Activated CD4-positive, alpha-beta T cell treated with anti-CD3 and anti-CD28 coated beads for 48 hours (primary cell): ENCODE data around the gene PALD1.
A peak's percentile ranks its signal among the peaks of the same experiment; 100 is the strongest.
"Not testable (repeated sequence)": the region's sequence is repeated elsewhere in the genome, so short reads cannot be mapped to it uniquely, and the experiment has no call there.

Experiments
- DNase-seq: peaks from one replicate; pipeline ENCODE4 v3.0.0-alpha.2; 2020

PALD1 gene

GRCh38 chr10:70592746-70593512 lies 114.4 kb downstream of the PALD1 start:
- no peak for DNase-seq

- DNase-seq = no peak
Observed at GRCh38 chr10:70593513-70593890, 114.9 kb downstream of the PALD1 start.

GRCh38 chr10:70594161-70594560 lies 115.6 kb downstream of the PALD1 start:
- no peak for DNase-seq

- DNase-seq = no peak
Observed at GRCh38 chr10:70595566-70596016, 117.0 kb downstream of the PALD1 start.

- no peak for DNase-seq
Observed at GRCh38 chr10:70596110-70596798, 117.7 kb downstream of the PALD1 start.

GRCh38 chr10:70596860-70597809 lies 118.6 kb downstream of the PALD1 start:
- DNase-seq = no peak

- no peak for DNase-seq
Observed at GRCh38 chr10:70597856-70598815, 119.6 kb downstream of the PALD1 start.

- no peak for DNase-seq
Observed at GRCh38 chr10:70598857-70599295, 120.3 kb downstream of the PALD1 start.

- no peak for DNase-seq
Observed at GRCh38 chr10:70599319-70599718, 120.8 kb downstream of the PALD1 start.

- no peak for DNase-seq
Observed at GRCh38 chr10:70599791-70600190, 121.2 kb downstream of the PALD1 start.

GRCh38 chr10:70600512-70601395 lies 122.2 kb downstream of the PALD1 start:
- DNase-seq = no peak

GRCh38 chr10:70601746-70602145 lies 123.2 kb downstream of the PALD1 start:
- DNase-seq = no peak

- DNase-seq = peak; percentile 78
Observed at GRCh38 chr10:70602665-70603448, 124.3 kb downstream of the PALD1 start, which contains the start of gene PRF1. Gene PRF1 (minus strand): TSS chr10:70602741. CDS start chr10:70600902, 1,839 bp downstream.

GRCh38 chr10:70603449-70603801 lies 124.9 kb downstream of the PALD1 start:
- no peak for DNase-seq

GRCh38 chr10:70604106-70604505 lies 125.5 kb downstream of the PALD1 start:
- DNase-seq = no peak

- DNase-seq = no peak
Observed at GRCh38 chr10:70605161-70605560, 126.6 kb downstream of the PALD1 start.

GRCh38 chr10:70607936-70608335 lies 129.4 kb downstream of the PALD1 start:
- no peak for DNase-seq

GRCh38 chr10:70613941-70614340 lies 135.4 kb downstream of the PALD1 start:
- no peak for DNase-seq

GRCh38 chr10:70614364-70614763 lies 135.8 kb downstream of the PALD1 start:
- not testable (repeated sequence) for DNase-seq

- DNase-seq = no peak
Observed at GRCh38 chr10:70615211-70615610, 136.6 kb downstream of the PALD1 start.
